ENCODE measurements around the gene TSPAN17.

TSPAN17 gene

DNA sequence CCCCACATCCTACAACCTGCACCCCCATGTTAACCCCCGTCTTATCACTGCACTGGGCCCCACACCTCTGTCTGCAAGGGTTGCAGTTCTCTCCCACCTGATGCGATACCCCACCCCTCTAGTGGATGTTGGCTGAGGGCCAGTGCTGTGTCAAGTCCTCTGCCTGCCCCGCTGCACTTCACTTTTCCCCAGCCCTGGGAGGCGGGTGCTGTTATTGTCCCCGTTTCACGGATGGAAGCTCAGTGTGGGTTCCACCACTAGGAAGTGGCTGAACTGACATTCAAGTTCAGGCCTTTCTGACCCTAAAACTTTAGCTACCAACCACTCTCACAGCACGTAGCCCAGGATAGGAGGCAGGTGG is 20.4 kb upstream of the TSPAN17 start:
- H3K4me1 ChIP-seq (ENCODE audit: low read length) = peaks cover 4% of the 10 kb centered on the region; the same call in 1 of the 2 replicates
- H3K27me3 ChIP-seq (ENCODE audit: low read depth, low read length) = peaks cover 51% of the 10 kb centered on the region
- H3K9ac ChIP-seq (ENCODE audit: low read length) = no peak overlapping the region
- H2AFZ ChIP-seq (ENCODE audit: low read depth, low read length) = no peak overlapping the region
- H3K4me2 ChIP-seq (ENCODE audit: low read length) = no peak overlapping the region
- no peaks in the 10 kb centered on the region for H3K79me2 ChIP-seq (ENCODE audit: low read length)
- no peaks in the 10 kb centered on the region for H3K36me3 ChIP-seq (replicated peaks; ENCODE audit: low read depth, low read length)
- H3K27ac ChIP-seq (ENCODE audit: low read length) = no peak overlapping the region
- H3K9me3 ChIP-seq (ENCODE audit: insufficient read depth, low read length) = no peaks in the 10 kb centered on the region
- no peak overlapping the region for H3K4me3 ChIP-seq (ENCODE audit: low read length)
- no peak for TF ChIP-seq EZH2phosphoT487 (IDR thresholded peaks at IDR 0.05; ENCODE audit: low read depth)
- TF ChIP-seq, protein P1, sequence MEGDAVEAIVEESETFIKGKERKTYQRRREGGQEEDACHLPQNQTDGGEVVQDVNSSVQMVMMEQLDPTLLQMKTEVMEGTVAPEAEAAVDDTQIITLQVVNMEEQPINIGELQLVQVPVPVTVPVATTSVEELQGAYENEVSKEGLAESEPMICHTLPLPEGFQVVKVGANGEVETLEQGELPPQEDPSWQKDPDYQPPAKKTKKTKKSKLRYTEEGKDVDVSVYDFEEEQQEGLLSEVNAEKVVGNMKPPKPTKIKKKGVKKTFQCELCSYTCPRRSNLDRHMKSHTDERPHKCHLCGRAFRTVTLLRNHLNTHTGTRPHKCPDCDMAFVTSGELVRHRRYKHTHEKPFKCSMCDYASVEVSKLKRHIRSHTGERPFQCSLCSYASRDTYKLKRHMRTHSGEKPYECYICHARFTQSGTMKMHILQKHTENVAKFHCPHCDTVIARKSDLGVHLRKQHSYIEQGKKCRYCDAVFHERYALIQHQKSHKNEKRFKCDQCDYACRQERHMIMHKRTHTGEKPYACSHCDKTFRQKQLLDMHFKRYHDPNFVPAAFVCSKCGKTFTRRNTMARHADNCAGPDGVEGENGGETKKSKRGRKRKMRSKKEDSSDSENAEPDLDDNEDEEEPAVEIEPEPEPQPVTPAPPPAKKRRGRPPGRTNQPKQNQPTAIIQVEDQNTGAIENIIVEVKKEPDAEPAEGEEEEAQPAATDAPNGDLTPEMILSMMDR (IDR thresholded peaks at IDR 0.05; ENCODE audit: low read depth, low read length) = no peak
- H4K20me1 ChIP-seq (ENCODE audit: insufficient read depth, low read length) = no peaks in the 10 kb centered on the region

DNA sequence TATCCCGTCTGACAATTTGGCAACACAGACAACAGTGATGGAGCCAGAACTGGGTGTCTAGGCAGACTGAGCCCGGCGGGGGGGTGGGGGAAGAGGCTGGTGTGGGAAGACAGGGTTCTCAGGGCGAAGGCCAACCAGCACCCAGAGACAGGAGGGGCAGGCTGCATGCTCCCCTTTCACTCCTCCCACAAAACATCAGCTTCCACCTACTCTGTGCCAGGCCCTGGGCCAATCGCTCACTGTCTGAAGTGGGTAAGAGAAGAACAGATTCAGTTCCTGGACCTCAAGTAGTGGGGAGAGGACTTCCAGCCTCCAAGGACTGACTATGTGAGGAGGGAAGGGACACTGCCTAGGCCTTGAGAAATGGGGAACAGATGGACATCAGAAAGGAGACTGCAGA is 19.7 kb upstream of the TSPAN17 start:
- no peak overlapping the region for H3K4me2 ChIP-seq (ENCODE audit: low read length)
- H2AFZ ChIP-seq (ENCODE audit: low read depth, low read length) = no peak overlapping the region
- H3K27ac ChIP-seq (ENCODE audit: low read length) = no peak overlapping the region
- H3K27me3 ChIP-seq (ENCODE audit: low read depth, low read length) = peaks cover 51% of the 10 kb centered on the region
- no peak overlapping the region for H3K9ac ChIP-seq (ENCODE audit: low read length)
- H3K4me3 ChIP-seq (ENCODE audit: low read length) = no peak overlapping the region
- no peak for TF ChIP-seq EZH2phosphoT487 (IDR thresholded peaks at IDR 0.05; ENCODE audit: low read depth)
- TF ChIP-seq, protein P1 (IDR thresholded peaks at IDR 0.05; ENCODE audit: low read depth, low read length) = no peak
- H3K36me3 ChIP-seq (replicated peaks; ENCODE audit: low read depth, low read length) = no peaks in the 10 kb centered on the region
- peaks cover 4% of the 10 kb centered on the region; the same call in 1 of the 2 replicates for H3K4me1 ChIP-seq (ENCODE audit: low read length)
- H4K20me1 ChIP-seq (ENCODE audit: insufficient read depth, low read length) = no peaks in the 10 kb centered on the region
- no peaks in the 10 kb centered on the region for H3K79me2 ChIP-seq (ENCODE audit: low read length)
- no peaks in the 10 kb centered on the region for H3K9me3 ChIP-seq (ENCODE audit: insufficient read depth, low read length)

DNA sequence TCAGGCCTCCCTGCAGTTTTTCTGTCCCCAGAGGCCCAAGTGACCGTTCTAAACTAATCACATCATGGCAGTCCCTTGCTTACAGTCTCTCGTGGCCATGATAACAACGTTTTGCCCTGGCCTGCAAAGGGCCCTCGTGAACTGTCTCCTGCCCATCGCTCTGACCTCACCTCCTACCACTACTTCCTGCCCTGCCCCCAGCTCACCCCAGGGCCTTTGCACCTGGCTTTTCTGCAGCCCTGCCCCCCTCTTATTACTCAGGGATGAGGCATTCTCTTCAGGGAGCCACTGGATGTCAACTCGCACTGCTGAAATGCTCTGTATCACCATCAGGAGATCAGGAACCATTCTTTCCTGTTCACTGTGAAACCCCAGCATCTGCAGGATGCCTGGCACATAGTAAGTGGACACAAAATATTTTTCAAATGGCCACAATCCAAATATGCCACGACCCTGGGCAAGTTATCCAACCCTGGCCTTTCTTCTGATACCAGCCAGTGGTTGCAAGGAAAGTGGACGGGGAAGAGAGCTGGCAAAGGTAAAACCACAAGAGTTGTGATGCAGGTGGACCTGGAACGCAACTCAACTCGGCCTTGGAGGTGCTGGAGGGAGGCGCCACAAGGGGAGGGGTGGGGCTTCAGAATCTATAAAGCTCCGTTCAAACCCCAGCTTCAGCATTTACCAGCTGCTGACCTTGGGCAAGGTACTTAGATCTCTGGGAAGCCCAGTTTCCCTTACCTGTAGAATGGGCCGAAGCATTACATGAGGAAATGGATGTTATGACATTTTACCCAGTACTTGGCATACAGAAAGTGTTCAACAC is 18.7 kb upstream of the TSPAN17 start:
- Histone ChIP-seq H4K20me1 (ENCODE audit: insufficient read depth, low read length) (no peaks in the 10 kb centered on the region), H3K4me3 (ENCODE audit: low read length) (no peak overlapping the region), H3K36me3 (replicated peaks; ENCODE audit: low read depth, low read length) (no peaks in the 10 kb centered on the region), H3K9ac (ENCODE audit: low read length) (no peak overlapping the region), H2AFZ (ENCODE audit: low read depth, low read length) (no peak overlapping the region), H3K4me1 (ENCODE audit: low read length) (peaks cover 7% of the 10 kb centered on the region), H3K79me2 (ENCODE audit: low read length) (no peaks in the 10 kb centered on the region), H3K9me3 (ENCODE audit: insufficient read depth, low read length) (no peaks in the 10 kb centered on the region), H3K27me3 (ENCODE audit: low read depth, low read length) (peaks cover 53% of the 10 kb centered on the region), H3K27ac (ENCODE audit: low read length) (no peak overlapping the region), H3K4me2 (ENCODE audit: low read length) (no peak overlapping the region)
- TF ChIP-seq EZH2phosphoT487 (IDR thresholded peaks at IDR 0.05; ENCODE audit: low read depth) = no peak
- TF ChIP-seq, protein P1 (IDR thresholded peaks at IDR 0.05; ENCODE audit: low read depth, low read length) = no peak

DNA sequence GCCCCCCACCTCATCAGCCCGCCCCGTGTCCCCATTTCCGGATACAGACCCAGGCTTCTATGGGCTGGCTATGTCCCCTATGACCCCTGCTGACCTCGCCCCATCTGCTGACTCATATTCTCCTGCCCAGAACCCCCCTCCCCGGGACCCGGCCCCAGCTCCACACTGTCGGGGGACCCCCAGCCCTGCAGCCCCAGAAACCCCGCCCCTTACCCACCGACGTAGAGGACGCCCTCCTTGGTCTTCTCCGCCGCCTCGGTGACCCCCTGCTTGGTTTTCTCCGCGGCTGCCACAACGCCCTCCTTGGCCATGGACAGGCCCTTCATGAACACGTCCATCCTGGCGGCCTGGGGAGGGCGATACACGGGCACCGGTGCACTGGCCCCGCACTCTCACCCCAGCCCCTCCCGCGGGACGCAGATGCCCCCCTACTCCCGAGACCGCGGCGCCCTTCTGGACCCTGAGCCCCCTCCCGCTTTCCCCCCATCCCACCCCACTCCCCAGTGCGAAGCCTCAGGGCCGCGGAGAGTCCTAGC is 17.9 kb upstream of the TSPAN17 start:
- no peak for TF ChIP-seq EZH2phosphoT487 (IDR thresholded peaks at IDR 0.05; ENCODE audit: low read depth)
- TF ChIP-seq, protein P1 (IDR thresholded peaks at IDR 0.05; ENCODE audit: low read depth, low read length) = no peak
- H3K4me1 ChIP-seq (ENCODE audit: low read length) = peaks cover 13% of the 10 kb centered on the region
- H3K27me3 ChIP-seq (ENCODE audit: low read depth, low read length) = peaks cover 53% of the 10 kb centered on the region
- no peaks in the 10 kb centered on the region for H3K9me3 ChIP-seq (ENCODE audit: insufficient read depth, low read length)
- H3K4me2 ChIP-seq (ENCODE audit: low read length) = no peak overlapping the region
- H3K4me3 ChIP-seq (ENCODE audit: low read length) = no peak overlapping the region
- H3K9ac ChIP-seq (ENCODE audit: low read length) = no peak overlapping the region
- H2AFZ ChIP-seq (ENCODE audit: low read depth, low read length) = no peak overlapping the region
- no peak overlapping the region for H3K27ac ChIP-seq (ENCODE audit: low read length)
- no peaks in the 10 kb centered on the region for H4K20me1 ChIP-seq (ENCODE audit: insufficient read depth, low read length)
- no peaks in the 10 kb centered on the region for H3K36me3 ChIP-seq (replicated peaks; ENCODE audit: low read depth, low read length)
- H3K79me2 ChIP-seq (ENCODE audit: low read length) = no peaks in the 10 kb centered on the region
